ENCODE data around the gene TTI1.

GRCh38 chr20:38007526-38007925 lies 25.7 kb downstream of the TTI1 start:
- TF ChIP-seq MAFG (CRISPR knock-in tag; IDR thresholded peaks at IDR 0.05) (no peak), FOXK2 (IDR thresholded peaks at IDR 0.05) (no peak), EZH2 (conservative IDR thresholded peaks at IDR 0.05; ENCODE audit: low read depth, low read length) (no peak), NR2F6 (IDR thresholded peaks at IDR 0.05) (no peak), NR2F6 (CRISPR knock-in tag; IDR thresholded peaks at IDR 0.05) (no peak), BHLHE40 (IDR thresholded peaks at IDR 0.05; ENCODE audit: low read length) (no peak), ZBTB7A (CRISPR knock-in tag; IDR thresholded peaks at IDR 0.05) (no peak), JDP2 (CRISPR knock-in tag; IDR thresholded peaks at IDR 0.05; ENCODE audit: borderline replicate concordance) (no peak)

All from HepG2 (cell line).